Tibial artery (tissue), 4 donors: ENCODE results near the gene CEL.

Source experiments
- DNase-seq, 2 donors: peaks; one replicate each; pipeline ENCODE4 v3.0.0-alpha.2; 2019
- H3K27ac ChIP-seq, 2 donors: fragments of 200-600 bp; sonication (generic) in 1 of 2; 1 replicate in 1 of 2; 2 replicates in 1 of 2; pipeline ENCODE4 v1.5.1; 2018 to 2019; ENCODE audit warnings: mild to moderate bottlenecking in 1 of 2
- H3K27me3 ChIP-seq, 2 donors: fragments of 200-600 bp; sonication (generic) in 1 of 2; one replicate each; pipeline versions ENCODE4 v1.5.1 to v1.6.0; 2016 to 2019
- H3K36me3 ChIP-seq, 3 donors: fragments of 200-600 bp; sonication (generic) in 2 of 3; one replicate each; pipeline ENCODE4 v1.5.1; 2016 to 2019; ENCODE audit warnings: mild to moderate bottlenecking in 2 of 3
- H3K4me1 ChIP-seq, 4 donors: fragments of 200-600 bp; sonication (generic) in 2 of 4; 1 replicate in 3 of 4; 2 replicates in 1 of 4; pipeline ENCODE4 v1.5.1; 2016 to 2019
- H3K4me3 ChIP-seq, 2 donors: fragments of 200-600 bp; sonication (generic) in 1 of 2; 1 replicate in 1 of 2; 2 replicates in 1 of 2; pipeline ENCODE4 v1.5.1; 2018 to 2019; ENCODE audit warnings: mild to moderate bottlenecking in 2 of 2
- H3K9me3 ChIP-seq, 3 donors: fragments of 200-600 bp; sonication (generic) in 1 of 3; one replicate each; pipeline ENCODE4 v1.5.1; 2016 to 2019
- intact Hi-C: fragments of 100-400 bp; cut with DNase I; formaldehyde crosslinking; loops from one replicate; pipeline ENCODE4 v1.15.0; 2023; ENCODE audit warnings: low total_unique reads
- TF ChIP-seq, protein P1 (sequence below), 2 experiments: fragments of 200-600 bp in 1 of 2; fragments of 450-650 bp in 1 of 2; IDR thresholded peaks; one replicate each; pipeline ENCODE4 v1.5.1; 2017 to 2019; ENCODE audit warnings: antibody characterized with exemption in 2 of 2, mild to moderate bottlenecking in 1 of 2, moderate library complexity in 1 of 2

The CEL gene

DNA sequence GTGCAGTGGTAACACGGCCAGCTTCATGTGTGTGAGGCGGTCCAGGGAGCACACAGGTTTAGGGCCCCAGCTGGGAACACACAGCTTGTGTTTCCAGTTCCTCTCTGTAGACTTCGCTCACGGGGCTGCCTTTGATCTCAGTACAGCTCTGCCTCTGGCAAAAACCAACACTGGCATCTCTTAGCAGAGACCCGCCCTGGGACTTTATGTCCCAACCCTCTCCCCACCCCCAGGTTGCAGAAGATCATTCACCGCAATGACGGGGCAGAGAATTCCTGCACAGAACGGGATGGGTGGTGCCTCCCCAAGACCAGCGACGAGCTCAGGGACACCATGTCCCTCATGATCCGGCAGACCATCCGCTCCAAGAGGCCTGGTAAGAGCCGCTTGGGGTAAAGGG is 5.2 kb upstream of the CEL start:
- no peak for DNase-seq
- H3K4me1 ChIP-seq: peaks cover 0 to 25% (median 11%) of the 10 kb centered on the region in 4 donors
- peaks cover 55 to 73% (median 70%) of the 10 kb centered on the region in 3 donors for H3K36me3 ChIP-seq
- no peak overlapping the region for H3K27ac ChIP-seq
- intact Hi-C loops: no loop called here
- no peak overlapping the region for H3K4me3 ChIP-seq
- no peaks in the 10 kb centered on the region for H3K27me3 ChIP-seq
- H3K9me3 ChIP-seq: no peaks in the 10 kb centered on the region
- TF ChIP-seq, protein P1, sequence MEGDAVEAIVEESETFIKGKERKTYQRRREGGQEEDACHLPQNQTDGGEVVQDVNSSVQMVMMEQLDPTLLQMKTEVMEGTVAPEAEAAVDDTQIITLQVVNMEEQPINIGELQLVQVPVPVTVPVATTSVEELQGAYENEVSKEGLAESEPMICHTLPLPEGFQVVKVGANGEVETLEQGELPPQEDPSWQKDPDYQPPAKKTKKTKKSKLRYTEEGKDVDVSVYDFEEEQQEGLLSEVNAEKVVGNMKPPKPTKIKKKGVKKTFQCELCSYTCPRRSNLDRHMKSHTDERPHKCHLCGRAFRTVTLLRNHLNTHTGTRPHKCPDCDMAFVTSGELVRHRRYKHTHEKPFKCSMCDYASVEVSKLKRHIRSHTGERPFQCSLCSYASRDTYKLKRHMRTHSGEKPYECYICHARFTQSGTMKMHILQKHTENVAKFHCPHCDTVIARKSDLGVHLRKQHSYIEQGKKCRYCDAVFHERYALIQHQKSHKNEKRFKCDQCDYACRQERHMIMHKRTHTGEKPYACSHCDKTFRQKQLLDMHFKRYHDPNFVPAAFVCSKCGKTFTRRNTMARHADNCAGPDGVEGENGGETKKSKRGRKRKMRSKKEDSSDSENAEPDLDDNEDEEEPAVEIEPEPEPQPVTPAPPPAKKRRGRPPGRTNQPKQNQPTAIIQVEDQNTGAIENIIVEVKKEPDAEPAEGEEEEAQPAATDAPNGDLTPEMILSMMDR (IDR thresholded peaks at IDR 0.05): no peak

DNA sequence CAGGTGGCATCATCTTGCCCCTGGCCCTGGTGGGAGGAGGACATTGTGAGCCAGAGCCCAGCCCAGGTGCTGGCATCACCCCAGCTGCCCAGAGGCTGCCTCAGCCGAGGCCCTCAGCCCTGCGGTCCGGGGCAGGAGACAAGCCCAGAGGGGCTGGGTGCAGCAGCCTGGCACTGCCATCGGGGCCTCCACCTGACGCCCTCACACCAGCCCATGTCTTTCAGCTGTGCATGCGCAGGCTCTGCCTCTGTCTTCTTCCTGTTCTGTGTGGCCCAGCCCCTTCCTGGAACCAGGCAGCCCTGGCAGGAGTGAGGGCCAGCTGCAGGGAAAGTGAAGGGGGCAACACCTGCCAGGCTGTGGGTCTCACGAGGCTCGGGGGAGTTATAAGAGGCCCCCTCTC is 4.8 kb upstream of the CEL start:
- no peaks in the 10 kb centered on the region for H3K9me3 ChIP-seq
- H3K4me1 ChIP-seq: peaks cover 0 to 25% (median 11%) of the 10 kb centered on the region in 4 donors
- DNase-seq: no peak
- peaks cover 50 to 68% (median 65%) of the 10 kb centered on the region in 3 donors for H3K36me3 ChIP-seq
- TF ChIP-seq, protein P1 (IDR thresholded peaks at IDR 0.05): no peak
- no peaks in the 10 kb centered on the region for H3K27me3 ChIP-seq
- intact Hi-C loops: no loop called here
- no peak overlapping the region for H3K27ac ChIP-seq
- no peak overlapping the region for H3K4me3 ChIP-seq

DNA sequence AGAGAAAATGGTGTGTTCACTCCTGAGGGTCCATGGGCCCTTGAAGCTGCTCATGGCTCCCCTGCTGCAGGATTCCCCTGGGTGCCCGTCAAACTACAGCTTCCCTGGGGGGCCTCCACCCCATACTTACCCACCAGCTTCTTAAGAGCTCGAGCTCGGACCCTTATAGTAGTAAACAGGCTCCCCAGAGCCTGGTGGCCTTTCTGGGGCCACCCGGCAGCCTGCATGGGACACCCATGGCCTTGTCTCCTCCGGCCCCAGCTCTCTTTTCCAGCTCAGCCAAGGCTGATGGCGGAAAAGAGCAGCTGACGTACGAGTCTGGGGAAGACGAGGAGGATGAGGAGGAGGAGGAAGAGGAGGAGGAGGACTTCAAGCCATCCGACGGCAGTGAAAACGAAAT is 4.2 kb upstream of the CEL start:
- Histone ChIP-seq H3K36me3 (peaks cover 47 to 62% (median 60%) of the 10 kb centered on the region in 3 donors), H3K27ac (no peak overlapping the region), H3K4me1 (peaks cover 0 to 25% (median 11%) of the 10 kb centered on the region in 4 donors), H3K9me3 (no peaks in the 10 kb centered on the region), H3K4me3 (no peak overlapping the region), H3K27me3 (no peaks in the 10 kb centered on the region)
- intact Hi-C loops: no loop called here
- TF ChIP-seq, protein P1 (IDR thresholded peaks at IDR 0.05): no peak
- no peak for DNase-seq

DNA sequence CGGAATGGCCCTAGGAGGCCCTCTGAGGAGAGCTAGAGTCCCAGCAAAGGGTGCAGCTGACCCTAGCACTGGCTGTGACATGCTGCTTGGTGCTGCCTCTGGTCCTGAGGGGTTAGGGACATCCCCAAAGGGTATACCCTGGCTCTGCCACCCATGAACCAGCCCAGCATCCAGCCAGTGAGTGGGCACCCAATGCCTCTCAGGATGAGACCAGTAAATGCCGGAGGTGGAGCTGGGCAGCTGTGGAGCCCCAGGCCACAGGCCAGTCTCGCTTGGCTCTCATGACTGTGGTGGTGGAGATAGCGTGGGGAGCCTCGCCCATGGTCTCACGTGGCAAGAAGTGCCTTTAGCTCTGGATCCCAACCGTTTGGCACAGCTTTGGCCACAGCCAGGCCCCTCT is 3.7 kb upstream of the CEL start:
- no peak for DNase-seq
- TF ChIP-seq, protein P1 (IDR thresholded peaks at IDR 0.05): no peak
- Histone ChIP-seq H3K27ac (no peak overlapping the region), H3K4me3 (no peak overlapping the region), H3K4me1 (peaks cover 0 to 25% (median 11%) of the 10 kb centered on the region in 4 donors), H3K9me3 (no peaks in the 10 kb centered on the region), H3K27me3 (no peaks in the 10 kb centered on the region), H3K36me3 (peaks cover 42 to 57% (median 55%) of the 10 kb centered on the region in 3 donors)
- intact Hi-C loops: no loop called here

DNA sequence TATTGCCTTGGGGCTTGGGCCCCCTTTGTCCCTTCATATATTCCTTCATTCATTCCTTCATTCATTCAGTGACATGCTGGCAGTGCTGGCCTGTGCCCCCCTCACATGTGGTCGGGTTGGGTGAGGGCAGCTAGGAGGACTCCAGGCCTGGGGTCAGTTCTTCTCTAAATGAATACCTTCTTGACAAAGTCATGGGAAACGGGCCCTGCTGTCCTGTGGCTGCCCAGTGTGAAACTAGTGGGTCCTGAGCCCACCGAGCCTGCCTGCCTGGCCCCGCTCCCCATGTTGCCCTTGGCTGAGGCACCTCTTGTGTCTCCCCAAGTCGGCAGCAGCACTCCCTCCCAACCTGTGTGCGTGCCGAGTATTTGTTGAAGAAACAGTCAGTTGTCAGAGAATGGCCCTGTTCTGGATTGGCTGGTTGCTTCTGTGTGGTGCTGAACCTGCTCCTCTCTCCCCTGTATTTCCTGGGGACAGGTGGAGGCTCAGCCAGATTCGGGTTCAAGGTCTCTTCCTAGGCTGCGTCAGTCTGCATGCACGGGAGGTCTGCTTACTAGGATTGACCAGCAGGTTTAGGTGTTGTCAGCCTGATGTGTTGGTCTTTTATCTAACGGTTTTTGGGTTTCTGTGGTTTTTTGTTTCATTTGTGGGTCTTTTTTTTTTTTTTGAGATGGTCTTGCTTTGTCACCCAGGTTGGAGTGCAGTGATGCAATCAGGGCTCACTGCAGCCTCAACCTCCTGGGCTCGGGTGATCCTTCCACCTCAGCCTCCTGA is 3.0 kb upstream of the CEL start:
- Histone ChIP-seq H3K4me3 (no peak overlapping the region), H3K27me3 (no peaks in the 10 kb centered on the region), H3K27ac (no peak overlapping the region), H3K9me3 (no peaks in the 10 kb centered on the region), H3K4me1 (peaks cover 0 to 25% (median 11%) of the 10 kb centered on the region in 4 donors), H3K36me3 (peaks cover 36 to 51% (median 48%) of the 10 kb centered on the region in 3 donors)
- TF ChIP-seq, protein P1 (IDR thresholded peaks at IDR 0.05): no peak
- intact Hi-C loops: no loop called here
- no peak for DNase-seq
